Measurements from ENCODE around the gene AGTPBP1.

DNA sequence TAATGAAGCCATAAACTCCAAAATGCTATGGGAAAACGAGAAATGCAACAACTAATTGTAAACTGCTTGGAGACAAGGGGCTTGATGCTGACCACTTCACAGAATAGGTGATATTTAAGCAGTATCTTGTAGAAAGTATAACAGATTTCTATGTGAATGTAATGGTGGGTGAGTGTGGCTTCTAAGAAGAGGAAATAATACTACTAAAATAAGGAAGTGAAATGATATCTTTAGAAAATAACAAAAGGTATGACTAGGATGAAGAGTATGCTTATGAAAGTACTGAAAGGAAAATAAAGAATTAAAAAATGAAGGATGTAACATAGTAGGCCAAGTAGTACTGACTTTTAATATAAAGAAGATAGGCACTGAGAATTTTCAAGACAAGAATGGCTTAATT, 94.2 kb downstream of the AGTPBP1 start:
- TF ChIP-seq, protein P1, sequence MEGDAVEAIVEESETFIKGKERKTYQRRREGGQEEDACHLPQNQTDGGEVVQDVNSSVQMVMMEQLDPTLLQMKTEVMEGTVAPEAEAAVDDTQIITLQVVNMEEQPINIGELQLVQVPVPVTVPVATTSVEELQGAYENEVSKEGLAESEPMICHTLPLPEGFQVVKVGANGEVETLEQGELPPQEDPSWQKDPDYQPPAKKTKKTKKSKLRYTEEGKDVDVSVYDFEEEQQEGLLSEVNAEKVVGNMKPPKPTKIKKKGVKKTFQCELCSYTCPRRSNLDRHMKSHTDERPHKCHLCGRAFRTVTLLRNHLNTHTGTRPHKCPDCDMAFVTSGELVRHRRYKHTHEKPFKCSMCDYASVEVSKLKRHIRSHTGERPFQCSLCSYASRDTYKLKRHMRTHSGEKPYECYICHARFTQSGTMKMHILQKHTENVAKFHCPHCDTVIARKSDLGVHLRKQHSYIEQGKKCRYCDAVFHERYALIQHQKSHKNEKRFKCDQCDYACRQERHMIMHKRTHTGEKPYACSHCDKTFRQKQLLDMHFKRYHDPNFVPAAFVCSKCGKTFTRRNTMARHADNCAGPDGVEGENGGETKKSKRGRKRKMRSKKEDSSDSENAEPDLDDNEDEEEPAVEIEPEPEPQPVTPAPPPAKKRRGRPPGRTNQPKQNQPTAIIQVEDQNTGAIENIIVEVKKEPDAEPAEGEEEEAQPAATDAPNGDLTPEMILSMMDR (conservative IDR thresholded peaks at IDR 0.05; ENCODE audit: low read length): no peak
- TF ChIP-seq EZH2phosphoT487 (IDR thresholded peaks at IDR 0.05; ENCODE audit: borderline replicate concordance): no peak

All from Loucy (cell line).